Measurements from ENCODE around the gene LIMS1.

DNA sequence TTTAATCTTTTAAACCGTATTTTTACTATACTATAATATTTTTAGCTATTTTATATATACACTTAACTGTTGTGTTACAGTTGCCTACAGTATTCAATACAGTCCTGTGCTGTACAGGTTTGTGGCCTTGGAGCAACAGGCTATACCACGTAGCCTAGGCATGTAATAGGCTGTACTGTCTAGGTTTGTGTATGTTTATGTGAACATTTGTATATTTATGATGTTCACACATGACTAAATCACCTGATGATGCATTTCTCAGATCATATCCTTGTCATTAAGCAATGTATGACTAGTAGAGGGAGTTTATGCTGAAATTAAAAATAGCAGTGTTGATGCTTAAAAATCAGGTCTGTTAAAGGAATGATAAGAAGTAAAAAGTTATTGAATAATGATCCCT, 92.7 kb downstream of the LIMS1 start:
- TF ChIP-seq EZH2 (IDR thresholded peaks at IDR 0.05; ENCODE audit: insufficient read depth, poor library complexity, severe bottlenecking) (no peak), EZH2phosphoT487 (IDR thresholded peaks at IDR 0.05; ENCODE audit: insufficient read depth, low read depth) (no peak)

Measured in GM23248 (cell line).